ENCODE data around the gene CCDC102A. TPM values are rescaled to one million over a fixed set of nuclear protein-coding genes. Genes with fewer than 3 reads are reported as not detected.
A peak's percentile ranks its signal among the peaks of the same experiment; 100 is the strongest.

Gene CCDC102A
- total and polyA plus RNA-seq, 2 of the 13 experiments (the other 11 are each of a cell fraction or from before 2014, with no cell fraction given), result 2.1 to 2.8 TPM

GRCh38 chr16:57536306-57537193 is at the start of gene CCDC102A (continued):
- TF ChIP-seq, protein P1, sequence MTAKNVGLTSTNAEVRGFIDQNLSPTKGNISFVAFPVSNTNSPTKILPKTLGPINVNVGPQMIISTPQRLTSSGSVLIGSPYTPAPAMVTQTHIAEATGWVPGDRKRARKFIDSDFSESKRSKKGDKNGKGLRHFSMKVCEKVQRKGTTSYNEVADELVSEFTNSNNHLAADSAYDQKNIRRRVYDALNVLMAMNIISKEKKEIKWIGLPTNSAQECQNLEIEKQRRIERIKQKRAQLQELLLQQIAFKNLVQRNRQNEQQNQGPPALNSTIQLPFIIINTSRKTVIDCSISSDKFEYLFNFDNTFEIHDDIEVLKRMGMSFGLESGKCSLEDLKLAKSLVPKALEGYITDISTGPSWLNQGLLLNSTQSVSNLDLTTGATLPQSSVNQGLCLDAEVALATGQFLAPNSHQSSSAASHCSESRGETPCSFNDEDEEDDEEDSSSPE (CRISPR knock-in tag; IDR thresholded peaks at IDR 0.05), result peak; percentile 18; the same call in 1 of the 2 replicates
- TF ChIP-seq GZF1 (CRISPR knock-in tag; IDR thresholded peaks at IDR 0.05) (peak; percentile 99), ZFP82 (CRISPR knock-in tag; IDR thresholded peaks at IDR 0.05; ENCODE audit: borderline replicate concordance) (peak; percentile 38; the same call in 1 of the 2 replicates), NFAT5 (CRISPR knock-in tag; IDR thresholded peaks at IDR 0.05) (0 out of 2 replicates have a peak, but pooled peaks have one; percentile 13), ARNT2 (CRISPR knock-in tag; IDR thresholded peaks at IDR 0.05; ENCODE audit: low read depth) (0 out of 2 replicates have a peak, but pooled peaks have one; percentile 52), FOXO1 (CRISPR knock-in tag; IDR thresholded peaks at IDR 0.05) (peak; percentile 50; the same call in 1 of the 2 replicates), ISL2 (CRISPR knock-in tag; IDR thresholded peaks at IDR 0.05) (0 out of 2 replicates have a peak, but pooled peaks have one; percentile 13), TEAD3 (CRISPR knock-in tag; optimal IDR thresholded peaks at IDR 0.05; ENCODE audit: borderline replicate concordance) (peak; percentile 21), THYN1 (CRISPR knock-in tag; IDR thresholded peaks at IDR 0.05; ENCODE audit: borderline replicate concordance, low read depth) (no peak), EED (CRISPR knock-in tag; IDR thresholded peaks at IDR 0.05) (no peak), ZSCAN25 (CRISPR knock-in tag; IDR thresholded peaks at IDR 0.05) (0 out of 2 replicates have a peak, but pooled peaks have one; percentile 37), TOPORS (CRISPR knock-in tag; IDR thresholded peaks at IDR 0.05) (no peak), SAP130 (CRISPR knock-in tag; IDR thresholded peaks at IDR 0.05; ENCODE audit: low read depth) (peak; percentile 5)
- TF ChIP-seq, protein P2, sequence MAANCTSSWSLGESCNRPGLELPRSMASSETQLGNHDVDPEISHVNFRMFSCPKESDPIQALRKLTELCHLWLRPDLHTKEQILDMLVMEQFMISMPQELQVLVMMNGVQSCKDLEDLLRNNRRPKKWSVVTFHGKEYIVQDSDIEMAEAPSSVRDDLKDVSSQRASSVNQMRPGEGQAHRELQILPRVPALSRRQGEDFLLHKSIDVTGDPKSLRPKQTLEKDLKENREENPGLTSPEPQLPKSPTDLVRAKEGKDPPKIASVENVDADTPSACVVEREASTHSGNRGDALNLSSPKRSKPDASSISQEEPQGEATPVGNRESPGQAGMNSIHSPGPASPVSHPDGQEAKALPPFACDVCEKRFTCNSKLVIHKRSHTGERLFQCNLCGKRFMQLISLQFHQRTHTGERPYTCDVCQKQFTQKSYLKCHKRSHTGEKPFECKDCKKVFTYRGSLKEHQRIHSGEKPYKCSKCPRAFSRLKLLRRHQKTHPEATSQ (CRISPR knock-in tag; IDR thresholded peaks at IDR 0.05; ENCODE audit: borderline replicate concordance), result 0 out of 2 replicates have a peak, but pooled peaks have one; percentile 39
- TF ChIP-seq, protein P3, sequence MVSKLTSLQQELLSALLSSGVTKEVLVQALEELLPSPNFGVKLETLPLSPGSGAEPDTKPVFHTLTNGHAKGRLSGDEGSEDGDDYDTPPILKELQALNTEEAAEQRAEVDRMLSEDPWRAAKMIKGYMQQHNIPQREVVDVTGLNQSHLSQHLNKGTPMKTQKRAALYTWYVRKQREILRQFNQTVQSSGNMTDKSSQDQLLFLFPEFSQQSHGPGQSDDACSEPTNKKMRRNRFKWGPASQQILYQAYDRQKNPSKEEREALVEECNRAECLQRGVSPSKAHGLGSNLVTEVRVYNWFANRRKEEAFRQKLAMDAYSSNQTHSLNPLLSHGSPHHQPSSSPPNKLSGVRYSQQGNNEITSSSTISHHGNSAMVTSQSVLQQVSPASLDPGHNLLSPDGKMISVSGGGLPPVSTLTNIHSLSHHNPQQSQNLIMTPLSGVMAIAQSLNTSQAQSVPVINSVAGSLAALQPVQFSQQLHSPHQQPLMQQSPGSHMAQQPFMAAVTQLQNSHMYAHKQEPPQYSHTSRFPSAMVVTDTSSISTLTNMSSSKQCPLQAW (CRISPR knock-in tag; IDR thresholded peaks at IDR 0.05), result peak; percentile 67; the same call in 1 of the 2 replicates
- TF ChIP-seq, protein P4, sequence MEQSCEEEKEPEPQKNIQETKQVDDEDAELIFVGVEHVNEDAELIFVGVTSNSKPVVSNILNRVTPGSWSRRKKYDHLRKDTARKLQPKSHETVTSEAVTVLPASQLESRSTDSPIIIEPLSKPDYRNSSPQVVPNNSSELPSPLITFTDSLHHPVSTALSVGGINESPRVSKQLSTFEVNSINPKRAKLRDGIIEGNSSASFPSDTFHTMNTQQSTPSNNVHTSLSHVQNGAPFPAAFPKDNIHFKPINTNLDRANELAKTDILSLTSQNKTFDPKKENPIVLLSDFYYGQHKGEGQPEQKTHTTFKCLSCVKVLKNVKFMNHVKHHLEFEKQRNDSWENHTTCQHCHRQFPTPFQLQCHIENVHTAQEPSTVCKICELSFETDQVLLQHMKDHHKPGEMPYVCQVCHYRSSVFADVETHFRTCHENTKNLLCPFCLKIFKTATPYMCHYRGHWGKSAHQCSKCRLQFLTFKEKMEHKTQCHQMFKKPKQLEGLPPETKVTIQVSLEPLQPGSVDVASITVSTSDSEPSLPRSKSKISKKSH (CRISPR knock-in tag; IDR thresholded peaks at IDR 0.05; ENCODE audit: borderline replicate concordance), result peak; percentile 70; the same call in 1 of the 2 replicates

Data from HepG2 (cell line).